Measurements from ENCODE around the gene GPC6.
A peak's percentile ranks its signal among the peaks of the same experiment; 100 is the strongest.

The GPC6 gene

DNA sequence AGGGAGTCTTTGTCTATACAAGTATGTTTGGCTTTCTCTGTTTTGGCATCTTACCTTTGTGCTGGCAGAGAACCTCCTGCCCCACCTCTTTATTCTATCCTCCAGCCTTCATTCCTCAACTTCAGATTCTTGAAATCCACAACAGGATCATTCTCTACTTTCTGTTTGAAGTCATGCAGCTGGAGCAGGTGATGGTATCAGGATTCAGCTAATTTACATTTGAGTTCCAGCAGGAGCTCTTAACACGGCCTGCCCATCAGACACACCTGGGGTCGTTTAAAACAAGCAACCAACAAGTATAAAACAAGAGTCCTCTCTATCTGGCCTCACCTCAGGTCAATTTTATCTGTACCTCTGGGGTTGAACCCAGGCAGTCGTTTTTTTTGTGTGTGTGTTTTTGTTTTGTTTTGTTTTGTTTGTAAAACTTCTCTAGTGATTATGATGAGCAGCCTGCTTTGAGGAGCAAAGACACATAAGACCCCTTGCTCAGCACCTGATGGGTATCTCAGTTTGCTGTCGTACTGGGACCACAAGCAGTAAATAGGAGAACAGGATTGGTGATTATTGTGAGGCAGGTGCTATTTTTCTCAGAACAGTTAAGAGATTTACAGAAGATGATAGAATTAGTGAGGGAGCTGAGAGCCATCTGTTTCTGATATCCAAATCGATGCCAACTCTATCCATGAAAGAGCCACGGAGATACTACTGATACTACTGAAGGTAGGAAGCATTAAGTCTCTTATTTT, 78.4 kb downstream of the GPC6 start:
- in situ Hi-C loops (cut with HindIII; ENCODE audit: low sequenced_read_pairs) = no loop called here
- no peak for DNase-seq (ENCODE audit: low read depth, low spot score)
- TF ChIP-seq, protein P1, sequence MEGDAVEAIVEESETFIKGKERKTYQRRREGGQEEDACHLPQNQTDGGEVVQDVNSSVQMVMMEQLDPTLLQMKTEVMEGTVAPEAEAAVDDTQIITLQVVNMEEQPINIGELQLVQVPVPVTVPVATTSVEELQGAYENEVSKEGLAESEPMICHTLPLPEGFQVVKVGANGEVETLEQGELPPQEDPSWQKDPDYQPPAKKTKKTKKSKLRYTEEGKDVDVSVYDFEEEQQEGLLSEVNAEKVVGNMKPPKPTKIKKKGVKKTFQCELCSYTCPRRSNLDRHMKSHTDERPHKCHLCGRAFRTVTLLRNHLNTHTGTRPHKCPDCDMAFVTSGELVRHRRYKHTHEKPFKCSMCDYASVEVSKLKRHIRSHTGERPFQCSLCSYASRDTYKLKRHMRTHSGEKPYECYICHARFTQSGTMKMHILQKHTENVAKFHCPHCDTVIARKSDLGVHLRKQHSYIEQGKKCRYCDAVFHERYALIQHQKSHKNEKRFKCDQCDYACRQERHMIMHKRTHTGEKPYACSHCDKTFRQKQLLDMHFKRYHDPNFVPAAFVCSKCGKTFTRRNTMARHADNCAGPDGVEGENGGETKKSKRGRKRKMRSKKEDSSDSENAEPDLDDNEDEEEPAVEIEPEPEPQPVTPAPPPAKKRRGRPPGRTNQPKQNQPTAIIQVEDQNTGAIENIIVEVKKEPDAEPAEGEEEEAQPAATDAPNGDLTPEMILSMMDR (IDR thresholded peaks at IDR 0.05; ENCODE audit: low read depth, low read length) = no peak
- no peak overlapping the region for H3K4me3 ChIP-seq (ENCODE audit: low read depth, low read length)

DNA sequence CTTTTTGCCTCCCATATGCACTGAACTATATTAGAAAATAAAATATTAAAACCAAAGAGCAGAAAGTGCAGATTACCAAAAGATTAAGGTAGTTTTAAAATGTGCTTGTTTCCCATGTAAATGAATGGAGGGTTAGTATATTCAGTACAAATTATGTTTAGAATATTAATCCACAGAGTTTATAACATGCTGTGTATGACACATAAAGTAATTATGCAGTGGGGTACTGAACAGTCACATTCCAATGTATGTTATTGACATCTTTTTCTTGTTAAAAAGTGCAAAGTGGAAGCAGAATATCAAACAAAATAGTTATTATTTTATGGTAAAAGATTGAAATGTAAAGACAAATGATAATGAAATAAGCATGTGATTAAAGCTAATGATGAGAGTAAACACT, 79.3 kb downstream of the GPC6 start:
- TF ChIP-seq, protein P1 (IDR thresholded peaks at IDR 0.05; ENCODE audit: low read depth, low read length) = no peak
- H3K4me3 ChIP-seq (ENCODE audit: low read depth, low read length) = no peak overlapping the region
- in situ Hi-C loops (cut with HindIII; ENCODE audit: low sequenced_read_pairs) = no loop called here

DNA sequence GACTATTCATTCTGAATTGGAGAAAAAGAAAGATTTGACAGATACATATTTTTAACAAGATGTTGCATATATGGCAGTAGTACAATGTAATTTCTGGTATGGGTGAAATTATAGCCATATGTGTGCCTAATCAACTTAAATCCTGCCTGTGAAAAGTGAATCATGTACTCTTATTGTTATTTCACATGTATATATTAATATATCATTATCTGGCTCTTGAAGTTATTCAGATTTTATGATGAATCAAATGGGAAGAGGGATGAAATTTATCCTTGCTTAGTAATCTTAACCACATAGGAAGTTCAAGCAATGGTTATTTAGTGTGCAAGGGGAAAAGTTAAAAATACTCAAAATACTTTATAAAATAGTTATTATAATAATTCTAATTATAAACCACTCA, 80.5 kb downstream of the GPC6 start:
- no peak overlapping the region for H3K4me3 ChIP-seq (ENCODE audit: low read depth, low read length)
- no peak for DNase-seq (ENCODE audit: low read depth, low spot score)
- TF ChIP-seq, protein P1 (IDR thresholded peaks at IDR 0.05; ENCODE audit: low read depth, low read length) = no peak
- in situ Hi-C loops (cut with HindIII; ENCODE audit: low sequenced_read_pairs) = no loop called here

More for the DNA sequence above, 79.3 kb downstream of the GPC6 start:
- DNase-seq (ENCODE audit: low read depth, low spot score) = peak; percentile 30

DNA sequence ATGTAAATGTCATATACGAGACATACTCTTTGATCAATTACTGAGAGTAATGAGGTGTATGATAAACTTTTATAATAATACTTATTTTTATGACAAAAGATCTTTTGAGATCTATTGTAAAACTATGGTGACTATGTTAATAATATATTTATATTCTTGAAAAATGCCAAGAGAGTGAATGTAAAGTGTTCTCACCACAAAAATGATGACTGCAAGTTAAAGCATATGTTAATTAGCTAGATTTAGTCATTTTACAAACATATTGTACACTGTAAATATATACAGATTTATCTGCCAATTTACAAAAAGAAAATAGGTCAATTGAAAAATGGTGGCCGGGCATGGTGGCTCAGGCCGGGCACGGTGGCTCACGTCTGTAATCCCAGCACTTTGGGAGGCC, 81.0 kb downstream of the GPC6 start:
- DNase-seq (ENCODE audit: low read depth, low spot score) = no peak
- H3K4me3 ChIP-seq (ENCODE audit: low read depth, low read length) = no peak overlapping the region
- in situ Hi-C loops (cut with HindIII; ENCODE audit: low sequenced_read_pairs) = no loop called here
- TF ChIP-seq, protein P1 (IDR thresholded peaks at IDR 0.05; ENCODE audit: low read depth, low read length) = no peak

DNA sequence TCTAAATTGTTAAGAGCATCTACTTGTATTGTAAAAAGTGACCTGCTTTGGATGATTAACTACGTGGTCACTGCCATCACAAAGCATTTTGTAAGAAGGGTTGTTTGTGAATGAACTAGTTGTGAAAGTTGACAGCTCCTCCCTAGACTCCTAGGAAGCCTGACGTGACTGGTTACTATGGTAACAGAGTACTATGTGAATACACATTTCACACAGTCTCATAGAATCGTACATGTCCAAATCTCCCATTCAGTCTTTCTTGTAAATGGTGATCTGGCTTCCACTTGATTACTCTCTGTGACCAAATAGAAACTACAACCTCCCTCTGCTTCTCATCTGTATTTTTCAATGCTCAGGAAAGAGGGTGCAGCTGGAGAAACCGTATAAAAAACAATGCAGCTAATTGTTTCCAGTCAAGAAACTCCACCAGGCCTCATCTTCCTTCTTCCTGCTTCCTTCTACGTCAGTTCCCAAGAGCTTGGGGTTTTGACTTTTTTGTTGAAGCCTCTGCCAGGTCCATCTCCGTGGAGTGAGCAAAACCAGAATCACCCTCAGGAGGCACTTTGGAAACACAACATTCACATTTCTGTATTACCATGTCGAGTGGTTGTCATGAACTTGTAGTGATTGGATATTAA, 83.4 kb downstream of the GPC6 start:
- TF ChIP-seq, protein P1 (IDR thresholded peaks at IDR 0.05; ENCODE audit: low read depth, low read length) = no peak
- DNase-seq (ENCODE audit: low read depth, low spot score) = peak; percentile 81
- in situ Hi-C loops (cut with HindIII; ENCODE audit: low sequenced_read_pairs) = no loop called here
- no peak overlapping the region for H3K4me3 ChIP-seq (ENCODE audit: low read depth, low read length)

DNA sequence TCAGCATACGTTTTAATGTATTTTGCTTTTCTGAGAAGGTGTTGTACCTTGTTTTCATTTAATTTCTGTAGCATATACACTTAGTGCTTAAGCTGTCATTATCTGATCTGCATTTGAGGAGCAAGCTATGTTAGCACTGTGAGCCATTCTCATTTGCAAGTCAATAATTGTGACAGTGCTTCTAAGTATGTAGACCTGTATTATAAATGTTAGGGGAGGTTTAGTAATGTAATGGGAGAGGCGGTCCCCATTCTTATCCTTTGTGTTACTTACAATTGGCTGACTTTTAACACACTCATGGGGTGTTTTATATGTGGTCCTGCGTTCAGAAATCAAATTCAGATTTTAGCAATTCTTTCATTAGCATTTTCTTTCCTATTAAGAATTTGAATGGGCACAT, 90.2 kb downstream of the GPC6 start:
- in situ Hi-C loops (cut with HindIII; ENCODE audit: low sequenced_read_pairs) = no loop called here
- no peak overlapping the region for H3K4me3 ChIP-seq (ENCODE audit: low read depth, low read length)
- TF ChIP-seq, protein P1 (IDR thresholded peaks at IDR 0.05; ENCODE audit: low read depth, low read length) = no peak
- no peak for DNase-seq (ENCODE audit: low read depth, low spot score)
